ENCODE results near the gene ATP5MC2.
"Not testable (repeated sequence)": the region's sequence is repeated elsewhere in the genome, so short reads cannot be mapped to it uniquely, and the experiment has no call there.

ATP5MC2 gene

DNA sequence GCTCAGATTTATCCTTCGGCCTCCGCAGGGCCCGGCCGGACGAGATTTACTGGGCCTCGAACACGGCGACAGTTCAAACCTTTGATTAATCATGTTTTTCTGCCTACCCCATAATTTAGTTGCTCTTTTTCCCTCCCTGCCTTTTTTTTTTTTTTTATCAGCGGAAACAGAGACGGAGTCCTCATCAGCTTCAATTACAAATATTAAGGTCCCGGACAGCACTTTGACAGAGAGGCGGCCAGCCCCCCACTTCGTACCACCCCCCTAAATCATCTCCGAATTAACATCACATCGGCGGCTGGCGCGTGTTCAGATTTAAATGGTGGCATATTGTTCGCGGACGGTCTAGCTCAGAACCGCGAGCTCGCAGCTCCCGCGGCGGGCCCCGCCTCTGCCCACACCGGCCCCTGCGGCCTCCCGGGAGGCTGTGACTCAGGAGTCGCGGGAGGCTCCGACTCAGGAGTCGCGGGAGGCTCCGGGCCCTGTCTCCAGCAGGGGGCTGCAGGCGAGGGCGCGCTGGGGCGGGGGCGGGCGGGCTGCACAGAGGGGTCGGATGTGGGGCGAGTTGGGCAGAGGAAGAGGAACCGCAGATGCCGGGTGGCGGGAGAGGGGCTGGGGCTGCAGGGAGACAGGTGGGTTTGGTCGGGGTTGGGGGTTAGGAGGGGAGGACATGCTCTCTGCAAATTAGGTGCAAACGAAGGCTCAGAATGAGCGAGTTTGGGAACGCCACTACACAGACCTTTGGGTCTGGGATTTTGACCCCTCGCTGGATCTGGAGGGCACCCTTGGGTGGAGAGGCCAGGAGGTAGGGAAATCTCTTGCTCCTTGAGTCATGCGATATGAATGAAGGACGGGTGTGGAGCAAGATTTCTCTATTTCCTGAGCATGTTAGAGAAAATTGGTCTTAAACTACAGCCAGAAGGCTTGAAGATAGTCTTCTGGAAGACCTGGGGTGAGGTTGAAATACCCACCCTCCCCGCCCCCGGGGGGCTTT lies 19.6 kb upstream of the ATP5MC2 start:
- peak overlapping the region in 5 of 7 experiments; percentile 1 to 24 (median 16) for H3K4me3 ChIP-seq
- no peak overlapping the region for H3K27ac ChIP-seq

DNA sequence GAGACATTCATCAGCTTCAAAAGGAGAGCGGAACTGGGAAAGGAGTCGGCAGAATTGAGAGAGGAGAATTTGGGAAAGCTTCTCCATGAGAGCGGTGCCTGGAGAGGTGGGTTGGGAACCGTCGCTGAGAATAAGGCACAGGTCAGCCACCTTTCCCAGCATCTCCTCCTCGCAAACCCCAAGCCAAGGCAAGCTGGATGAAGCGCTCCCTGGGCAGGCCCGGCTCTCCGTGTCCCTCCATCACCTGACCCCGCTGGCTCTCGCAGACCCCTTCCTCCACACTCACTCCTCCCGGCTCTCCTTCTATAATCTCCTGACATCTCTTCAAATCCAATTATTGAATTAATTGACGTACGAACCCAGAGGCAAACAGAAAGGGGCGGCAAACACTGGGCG lies 18.9 kb upstream of the ATP5MC2 start:
- Histone ChIP-seq H3K27ac (no peak overlapping the region), H3K4me3 (peak overlapping the region in 1 of 7 experiments; percentile 24)

DNA sequence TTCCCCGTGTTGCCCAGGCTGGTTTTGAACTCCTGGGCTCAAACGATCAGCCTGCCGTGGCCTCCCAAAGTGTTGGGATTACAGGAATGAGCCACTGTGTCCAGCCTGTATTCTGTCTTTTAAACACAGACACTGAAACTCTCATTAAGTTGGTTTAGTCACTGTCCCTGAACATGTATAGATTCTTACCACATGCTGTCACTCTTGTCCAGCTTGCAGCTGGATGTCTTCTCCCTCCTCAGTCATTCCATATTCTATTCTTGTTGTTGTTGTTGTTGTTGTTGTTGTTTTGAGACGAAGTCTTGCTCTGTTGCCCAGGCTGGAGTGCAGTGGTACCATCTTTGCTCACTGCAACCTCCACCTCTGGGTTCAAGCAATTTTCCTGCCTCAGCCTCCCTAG lies 12.3 kb upstream of the ATP5MC2 start:
- no peak overlapping the region for H3K27ac ChIP-seq
- H3K4me3 ChIP-seq, result no peak overlapping the region

GRCh38 chr12:53686436-53686835 lies 10.6 kb upstream of the ATP5MC2 start:
- Histone ChIP-seq H3K27ac (no peak overlapping the region), H3K4me3 (no peak overlapping the region)

DNA sequence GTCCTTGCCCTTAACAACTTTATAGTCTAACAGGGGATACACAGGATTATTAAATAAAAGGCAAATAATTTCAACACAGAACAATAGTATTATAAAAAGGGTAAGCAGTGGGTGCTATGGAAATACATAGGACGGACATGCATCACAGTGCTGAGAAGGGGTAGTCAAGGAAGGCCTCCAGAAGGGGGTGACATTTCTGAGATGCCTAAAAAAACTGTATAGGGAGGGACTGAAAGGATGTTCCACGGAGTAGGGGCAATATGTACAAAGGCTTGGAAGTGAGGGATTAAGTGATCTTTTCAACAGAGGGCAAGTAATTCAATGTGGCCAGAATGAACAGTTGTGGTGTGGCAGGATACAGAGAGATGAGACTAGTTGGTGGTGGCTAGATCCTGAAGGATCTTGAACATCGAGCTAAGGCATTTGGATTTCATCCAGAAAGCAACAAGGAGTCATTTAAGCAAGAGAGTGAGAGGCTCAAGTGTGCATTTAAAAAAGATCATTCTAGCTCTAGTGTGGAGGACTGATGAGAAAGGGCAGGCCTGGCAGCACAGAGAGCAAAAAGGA lies 8.9 kb upstream of the ATP5MC2 start:
- Histone ChIP-seq H3K4me3 (no peak overlapping the region), H3K27ac (no peak overlapping the region)

DNA sequence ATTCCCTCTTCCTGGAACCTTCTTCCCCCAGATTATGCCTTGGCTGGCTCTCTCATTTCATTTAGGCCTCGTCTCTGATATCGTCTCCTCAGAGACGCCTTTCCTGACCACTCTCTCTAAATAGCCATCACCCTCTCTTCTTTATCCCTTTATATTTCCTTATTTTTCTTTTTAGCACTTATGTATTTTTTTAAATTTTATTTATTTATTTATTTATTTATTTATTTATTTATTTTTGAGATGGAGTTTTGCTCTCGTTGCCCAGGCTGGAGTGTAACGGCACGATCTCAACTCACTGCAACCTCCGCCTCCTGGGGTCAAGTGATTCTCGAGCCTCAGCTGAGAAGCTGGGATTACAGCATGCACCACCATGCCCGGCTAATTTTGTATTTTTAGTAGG lies 8.1 kb upstream of the ATP5MC2 start:
- no peak overlapping the region for H3K27ac ChIP-seq
- H3K4me3 ChIP-seq, result no peak overlapping the region

GRCh38 chr12:53683494-53683893 lies 7.6 kb upstream of the ATP5MC2 start:
- Histone ChIP-seq H3K4me3 (no peak overlapping the region), H3K27ac (no peak overlapping the region)

GRCh38 chr12:53680061-53680460 lies 4.2 kb upstream of the ATP5MC2 start:
- H3K27ac ChIP-seq, H3K4me3 ChIP-seq: not testable (repeated sequence)

DNA sequence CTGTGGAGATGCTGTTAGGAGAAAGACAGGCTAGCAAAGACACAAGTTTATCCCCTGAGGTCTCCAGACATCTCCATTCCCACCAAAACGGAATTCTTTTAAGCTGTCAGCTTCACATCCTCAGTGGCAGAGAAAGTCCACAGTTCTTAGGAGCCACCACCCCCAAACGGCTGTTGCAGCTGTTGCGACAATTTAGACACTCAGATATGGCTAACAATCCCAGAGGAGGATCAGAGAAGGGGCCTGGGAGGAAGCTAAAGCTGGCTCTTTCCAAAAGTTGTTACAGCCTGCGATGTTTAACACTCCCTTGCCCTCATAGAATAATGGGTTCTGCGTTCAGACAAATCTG lies 1.9 kb upstream of the ATP5MC2 start:
- H3K27ac ChIP-seq, result peak overlapping the region in 18 of 21 experiments; percentile 73 to 95 (median 88)
- peak overlapping the region in 3 of 7 experiments; percentile 56 to 66 (median 62) for H3K4me3 ChIP-seq

- H3K4me3 ChIP-seq, result peak overlapping the region; percentile 56 to 76 (median 66)
- peak overlapping the region; percentile 63 to 95 (median 87) for H3K27ac ChIP-seq
Observed at GRCh38 chr12:53677016-53677799, 1.3 kb upstream of the ATP5MC2 start.

GRCh38 chr12:53676656-53677015 lies 753 bp upstream of the ATP5MC2 start:
- H3K27ac ChIP-seq, result peak overlapping the region; percentile 63 to 95 (median 87)
- peak overlapping the region; percentile 56 to 76 (median 66) for H3K4me3 ChIP-seq

DNA sequence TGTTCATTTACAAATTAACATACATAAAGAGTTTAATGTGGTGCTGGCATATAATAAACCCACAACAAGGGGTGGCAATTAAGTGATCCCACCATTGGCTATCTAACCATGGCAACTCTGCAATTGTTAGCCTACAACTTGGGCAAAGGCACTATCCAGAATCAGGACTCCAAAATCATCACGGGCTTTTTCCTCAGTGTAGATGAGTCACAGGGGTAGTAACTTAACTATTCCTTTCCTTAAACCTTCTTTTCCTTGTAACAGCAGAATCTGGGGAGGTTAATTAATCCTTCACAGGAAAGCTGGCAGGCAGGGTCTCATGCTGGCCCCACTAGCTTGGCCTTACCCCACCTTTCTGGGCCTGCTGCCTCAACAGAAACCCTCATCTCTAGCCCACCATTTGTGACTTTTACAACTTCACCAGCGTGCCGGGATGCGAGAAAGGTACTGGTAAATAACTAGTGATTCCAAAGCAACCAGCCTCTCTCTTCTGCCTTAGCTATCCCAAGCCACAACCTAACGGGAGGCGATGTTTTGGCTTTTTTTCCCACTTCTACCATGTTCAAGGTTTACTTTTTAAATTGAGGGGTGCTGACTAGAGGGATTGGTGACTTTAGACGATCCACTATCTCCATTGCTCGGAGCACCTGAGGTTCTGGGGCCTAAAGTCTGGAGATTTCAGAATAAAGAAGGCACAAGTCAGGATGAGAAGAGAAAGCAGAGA lies 744 bp downstream of the ATP5MC2 start:
- H3K4me3 ChIP-seq, result peak overlapping the region; percentile 56 to 76 (median 66)
- H3K27ac ChIP-seq, result peak overlapping the region in 20 of 21 experiments; percentile 75 to 95 (median 88)

GRCh38 chr12:53670971-53671370 lies 4.9 kb downstream of the ATP5MC2 start:
- Histone ChIP-seq H3K27ac (no peak overlapping the region), H3K4me3 (no peak overlapping the region)

DNA sequence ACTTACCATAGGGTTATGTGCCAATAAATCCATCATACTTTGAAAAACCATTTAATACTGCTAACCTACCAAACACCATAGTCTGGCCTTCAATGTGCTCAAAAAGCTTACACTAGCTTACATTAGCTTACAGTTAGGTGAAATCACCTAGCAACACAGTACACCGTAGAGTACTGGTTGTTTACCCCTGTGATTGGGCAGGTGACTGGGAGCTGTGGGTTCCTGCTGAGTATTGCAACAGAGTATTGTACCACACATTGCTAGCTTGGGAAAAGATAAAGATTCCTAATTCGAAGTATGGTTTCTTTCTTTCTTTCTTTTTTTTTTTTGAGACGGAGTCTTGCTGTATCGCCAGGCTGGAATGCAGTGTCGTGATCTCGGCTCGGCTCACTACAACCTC lies 5.6 kb downstream of the ATP5MC2 start:
- no peak overlapping the region for H3K27ac ChIP-seq
- H3K4me3 ChIP-seq, result no peak overlapping the region

DNA sequence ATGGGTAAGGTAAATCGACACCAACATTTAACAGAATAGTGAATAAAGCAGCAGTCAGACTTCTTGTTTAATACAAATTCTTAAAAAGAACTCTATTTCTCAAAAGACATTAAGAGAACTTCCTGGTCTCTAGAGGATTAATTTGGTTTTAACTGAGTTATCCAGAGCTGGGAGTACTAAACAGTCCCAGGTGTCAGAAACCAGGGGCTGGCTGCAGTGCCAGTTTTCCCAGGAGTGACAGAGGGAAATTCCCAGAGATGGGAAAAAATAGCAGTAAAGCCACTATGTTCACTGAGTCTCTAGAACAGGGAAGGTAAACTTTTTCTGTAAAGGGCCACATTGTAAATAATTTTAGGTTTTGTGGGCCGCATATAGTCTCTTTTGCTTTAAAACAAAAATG lies 8.8 kb downstream of the ATP5MC2 start:
- no peak overlapping the region for H3K4me3 ChIP-seq
- H3K27ac ChIP-seq, result peak overlapping the region in 4 of 21 experiments; percentile 3 to 47 (median 21)

- H3K27ac ChIP-seq, result peak overlapping the region in 1 of 21 experiments; percentile 13
- no peak overlapping the region for H3K4me3 ChIP-seq
Observed at GRCh38 chr12:53664936-53665335, 10.9 kb downstream of the ATP5MC2 start.

DNA sequence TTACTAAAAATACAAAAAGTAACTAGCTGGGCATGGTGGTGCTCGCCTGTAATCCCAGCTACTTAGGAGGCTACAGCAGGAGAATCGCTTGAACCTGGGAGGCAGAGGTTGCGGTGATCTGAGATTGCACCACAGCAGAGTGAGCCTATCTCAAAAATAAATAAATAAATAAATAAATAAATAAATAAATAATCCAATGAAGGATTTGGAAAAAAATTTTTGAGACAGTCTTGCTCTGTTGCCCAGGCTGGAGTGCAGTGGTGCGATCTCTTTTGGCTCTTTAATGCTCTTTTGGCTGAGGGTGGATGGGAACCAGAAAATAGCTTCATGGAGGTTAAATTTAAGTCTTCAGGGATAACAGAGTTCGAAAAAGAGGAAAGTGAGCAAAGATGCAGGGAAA lies 11.7 kb downstream of the ATP5MC2 start:
- H3K4me3 ChIP-seq, result no peak overlapping the region
- H3K27ac ChIP-seq, result no peak overlapping the region

GRCh38 chr12:53660041-53660440 lies 15.8 kb downstream of the ATP5MC2 start:
- peak overlapping the region in 19 of 21 experiments; percentile 24 to 86 (median 80) for H3K27ac ChIP-seq
- no peak overlapping the region for H3K4me3 ChIP-seq

- H3K4me3 ChIP-seq, result no peak overlapping the region
Observed at GRCh38 chr12:53659571-53659981, 16.3 kb downstream of the ATP5MC2 start.

More at GRCh38 chr12:53659571-53659981, 16.3 kb downstream of the ATP5MC2 start:
- peak overlapping the region in 19 of 21 experiments; percentile 24 to 86 (median 80) for H3K27ac ChIP-seq
